ENCODE data around the gene CYP4A22.
"Not testable (repeated sequence)": the region's sequence is repeated elsewhere in the genome, so short reads cannot be mapped to it uniquely, and the experiment has no call there.

Gene CYP4A22

DNA sequence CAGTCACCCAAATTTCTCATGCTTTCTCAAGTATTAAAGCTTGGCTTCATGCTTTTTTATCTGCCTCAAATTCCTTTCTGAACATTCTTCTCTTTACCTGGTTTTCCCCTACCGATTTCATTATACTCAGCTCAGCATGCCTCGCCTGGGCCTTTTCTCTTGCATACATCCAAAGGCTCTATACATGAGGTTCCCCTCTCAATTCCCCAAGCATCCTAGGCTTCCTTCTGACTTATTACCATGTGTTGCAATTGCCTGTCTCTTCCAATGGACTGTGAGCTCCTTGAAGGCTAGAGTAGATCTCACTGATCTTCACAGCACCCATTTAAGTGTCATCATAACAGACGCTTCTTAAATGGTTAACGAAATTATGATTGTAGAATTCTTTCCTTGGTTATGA, 24.1 kb upstream of the CYP4A22 start:
- Histone ChIP-seq H3K4me3 (ENCODE audit: low read depth, low read length) (no peak overlapping the region), H2AFZ (no peak overlapping the region), H3K4me1 (no peaks in the 10 kb centered on the region), H3K27me3 (ENCODE audit: control insufficient read depth, insufficient read depth, low read length) (no peaks in the 10 kb centered on the region), H3K27ac (no peak overlapping the region), H3K4me2 (ENCODE audit: low read length) (no peak overlapping the region), H3K36me3 (ENCODE audit: control insufficient read depth, insufficient read depth, low read length) (no peaks in the 10 kb centered on the region), H3K79me2 (no peaks in the 10 kb centered on the region), H3K9me3 (ENCODE audit: control insufficient read depth, low read length) (no peaks in the 10 kb centered on the region), H3K9ac (no peak overlapping the region)
- TF ChIP-seq, protein P1, sequence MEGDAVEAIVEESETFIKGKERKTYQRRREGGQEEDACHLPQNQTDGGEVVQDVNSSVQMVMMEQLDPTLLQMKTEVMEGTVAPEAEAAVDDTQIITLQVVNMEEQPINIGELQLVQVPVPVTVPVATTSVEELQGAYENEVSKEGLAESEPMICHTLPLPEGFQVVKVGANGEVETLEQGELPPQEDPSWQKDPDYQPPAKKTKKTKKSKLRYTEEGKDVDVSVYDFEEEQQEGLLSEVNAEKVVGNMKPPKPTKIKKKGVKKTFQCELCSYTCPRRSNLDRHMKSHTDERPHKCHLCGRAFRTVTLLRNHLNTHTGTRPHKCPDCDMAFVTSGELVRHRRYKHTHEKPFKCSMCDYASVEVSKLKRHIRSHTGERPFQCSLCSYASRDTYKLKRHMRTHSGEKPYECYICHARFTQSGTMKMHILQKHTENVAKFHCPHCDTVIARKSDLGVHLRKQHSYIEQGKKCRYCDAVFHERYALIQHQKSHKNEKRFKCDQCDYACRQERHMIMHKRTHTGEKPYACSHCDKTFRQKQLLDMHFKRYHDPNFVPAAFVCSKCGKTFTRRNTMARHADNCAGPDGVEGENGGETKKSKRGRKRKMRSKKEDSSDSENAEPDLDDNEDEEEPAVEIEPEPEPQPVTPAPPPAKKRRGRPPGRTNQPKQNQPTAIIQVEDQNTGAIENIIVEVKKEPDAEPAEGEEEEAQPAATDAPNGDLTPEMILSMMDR (IDR thresholded peaks at IDR 0.05), result no peak

DNA sequence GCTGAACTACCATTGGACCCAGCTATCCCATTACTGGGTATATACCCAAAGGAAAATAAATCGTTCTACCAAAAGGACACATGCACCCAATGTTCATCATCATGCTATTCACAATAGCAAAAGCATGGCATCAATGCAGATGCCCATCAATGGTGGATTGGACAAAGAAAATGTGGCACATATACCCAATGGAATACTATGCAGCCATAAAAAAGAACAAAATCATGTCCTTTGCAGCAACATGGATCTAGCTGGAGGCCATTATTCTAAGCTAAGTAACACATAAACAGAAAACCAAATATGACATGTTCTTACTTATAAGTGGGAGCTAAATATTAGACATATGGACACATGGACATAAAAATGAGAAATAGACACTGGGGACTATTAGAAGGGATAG, 16.2 kb upstream of the CYP4A22 start:
- not testable (repeated sequence) for H3K4me2 ChIP-seq (ENCODE audit: low read length); H3K9me3 ChIP-seq (ENCODE audit: control insufficient read depth, low read length); H3K36me3 ChIP-seq (ENCODE audit: control insufficient read depth, insufficient read depth, low read length); H3K4me3 ChIP-seq (ENCODE audit: low read depth, low read length); H3K27me3 ChIP-seq (ENCODE audit: control insufficient read depth, insufficient read depth, low read length); H3K79me2 ChIP-seq; H2AFZ ChIP-seq; H3K27ac ChIP-seq; H3K9ac ChIP-seq; H3K4me1 ChIP-seq

DNA sequence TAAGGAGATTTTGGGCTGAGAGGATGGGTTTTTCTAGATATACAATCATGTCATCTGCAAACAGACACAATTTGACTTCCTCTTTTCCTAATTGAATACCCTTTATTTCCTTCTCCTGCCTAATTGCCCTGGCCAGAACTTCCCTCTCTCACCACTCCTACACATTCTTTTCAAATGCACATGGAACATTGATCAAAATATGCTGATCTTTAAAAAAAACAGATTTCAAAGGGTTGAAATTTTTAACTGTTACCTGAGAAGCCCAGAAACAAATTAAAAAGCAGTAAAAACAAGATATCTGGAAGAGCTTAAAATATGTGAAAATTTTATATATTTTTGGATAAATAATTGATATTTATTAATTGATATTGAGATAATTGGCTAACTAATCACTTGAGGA, 12.4 kb upstream of the CYP4A22 start:
- H3K27ac ChIP-seq; H3K4me3 ChIP-seq (ENCODE audit: low read depth, low read length); H2AFZ ChIP-seq; H3K4me1 ChIP-seq; H3K9me3 ChIP-seq (ENCODE audit: control insufficient read depth, low read length); H3K9ac ChIP-seq; H3K36me3 ChIP-seq (ENCODE audit: control insufficient read depth, insufficient read depth, low read length); H3K27me3 ChIP-seq (ENCODE audit: control insufficient read depth, insufficient read depth, low read length); H3K4me2 ChIP-seq (ENCODE audit: low read length); H3K79me2 ChIP-seq: not testable (repeated sequence)

DNA sequence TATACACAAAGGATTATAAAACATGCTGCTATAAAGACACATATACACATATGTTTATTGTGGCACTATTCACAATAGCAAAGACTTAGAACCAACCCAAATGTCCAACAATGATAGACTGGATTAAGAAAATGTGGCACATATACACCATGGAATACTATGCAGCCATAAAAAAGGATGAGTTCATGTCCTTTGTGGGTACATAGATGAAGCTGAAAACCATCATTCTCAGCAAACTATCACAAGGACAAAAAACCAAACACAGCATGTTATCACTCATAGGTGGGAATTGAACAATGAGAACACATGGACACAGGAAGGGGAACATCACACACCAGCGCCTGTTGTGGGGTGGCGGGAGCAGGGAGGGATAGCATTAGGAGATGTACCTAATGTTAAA, 10.2 kb upstream of the CYP4A22 start:
- not testable (repeated sequence) for H2AFZ ChIP-seq; H3K4me2 ChIP-seq (ENCODE audit: low read length); H3K36me3 ChIP-seq (ENCODE audit: control insufficient read depth, insufficient read depth, low read length); H3K9me3 ChIP-seq (ENCODE audit: control insufficient read depth, low read length); H3K79me2 ChIP-seq; H3K9ac ChIP-seq; H3K4me3 ChIP-seq (ENCODE audit: low read depth, low read length); H3K4me1 ChIP-seq; H3K27ac ChIP-seq; H3K27me3 ChIP-seq (ENCODE audit: control insufficient read depth, insufficient read depth, low read length)

DNA sequence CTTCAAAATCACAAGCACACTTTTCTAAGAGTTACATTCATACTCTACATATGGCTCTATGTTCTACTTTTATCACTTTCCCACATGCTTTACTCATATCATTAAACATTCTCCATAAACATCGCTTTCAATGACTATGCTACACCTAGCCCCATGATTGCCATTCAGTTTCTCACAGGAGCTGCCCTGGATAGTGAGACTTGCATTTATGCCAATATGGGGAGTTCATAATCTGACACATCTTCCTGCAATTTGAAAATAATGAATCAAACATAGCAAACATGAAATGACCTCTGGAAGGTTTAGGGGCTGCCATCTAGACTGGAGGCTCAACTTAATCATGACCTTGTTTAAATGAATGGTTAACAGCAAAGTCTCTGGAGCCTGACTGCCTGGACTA, 9.0 kb upstream of the CYP4A22 start:
- Histone ChIP-seq H2AFZ (no peak overlapping the region), H3K4me1 (no peaks in the 10 kb centered on the region), H3K9ac (no peak overlapping the region), H3K4me3 (ENCODE audit: low read depth, low read length) (no peak overlapping the region), H3K9me3 (ENCODE audit: control insufficient read depth, low read length) (no peaks in the 10 kb centered on the region), H3K79me2 (no peaks in the 10 kb centered on the region), H3K4me2 (ENCODE audit: low read length) (no peak overlapping the region), H3K36me3 (ENCODE audit: control insufficient read depth, insufficient read depth, low read length) (no peaks in the 10 kb centered on the region), H3K27me3 (ENCODE audit: control insufficient read depth, insufficient read depth, low read length) (no peaks in the 10 kb centered on the region), H3K27ac (no peak overlapping the region)
- TF ChIP-seq, protein P1 (IDR thresholded peaks at IDR 0.05), result no peak

DNA sequence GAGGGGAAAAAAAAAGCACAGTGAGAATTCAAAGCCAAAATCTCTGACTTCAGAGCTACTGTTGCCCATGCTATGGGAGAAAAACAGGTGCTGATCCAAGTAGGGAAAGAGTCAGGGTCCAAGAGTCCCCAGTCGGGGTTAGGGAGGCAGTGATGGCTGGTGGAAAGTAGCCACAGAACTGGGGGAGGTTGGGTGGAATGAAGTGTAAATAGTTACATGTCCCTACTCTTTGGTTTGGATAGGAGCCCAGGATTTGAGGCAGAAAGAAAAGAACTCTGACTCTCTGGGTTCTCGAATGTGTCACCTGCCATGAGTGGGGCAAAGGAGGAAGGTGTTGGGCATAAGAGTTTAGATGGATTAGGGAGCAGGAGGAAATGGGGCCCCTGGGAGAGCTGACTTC, 8.4 kb upstream of the CYP4A22 start:
- H3K4me2 ChIP-seq (ENCODE audit: low read length); H3K4me1 ChIP-seq; H3K79me2 ChIP-seq; H2AFZ ChIP-seq; H3K27me3 ChIP-seq (ENCODE audit: control insufficient read depth, insufficient read depth, low read length); H3K9ac ChIP-seq; H3K4me3 ChIP-seq (ENCODE audit: low read depth, low read length); H3K27ac ChIP-seq; H3K36me3 ChIP-seq (ENCODE audit: control insufficient read depth, insufficient read depth, low read length); H3K9me3 ChIP-seq (ENCODE audit: control insufficient read depth, low read length): not testable (repeated sequence)

DNA sequence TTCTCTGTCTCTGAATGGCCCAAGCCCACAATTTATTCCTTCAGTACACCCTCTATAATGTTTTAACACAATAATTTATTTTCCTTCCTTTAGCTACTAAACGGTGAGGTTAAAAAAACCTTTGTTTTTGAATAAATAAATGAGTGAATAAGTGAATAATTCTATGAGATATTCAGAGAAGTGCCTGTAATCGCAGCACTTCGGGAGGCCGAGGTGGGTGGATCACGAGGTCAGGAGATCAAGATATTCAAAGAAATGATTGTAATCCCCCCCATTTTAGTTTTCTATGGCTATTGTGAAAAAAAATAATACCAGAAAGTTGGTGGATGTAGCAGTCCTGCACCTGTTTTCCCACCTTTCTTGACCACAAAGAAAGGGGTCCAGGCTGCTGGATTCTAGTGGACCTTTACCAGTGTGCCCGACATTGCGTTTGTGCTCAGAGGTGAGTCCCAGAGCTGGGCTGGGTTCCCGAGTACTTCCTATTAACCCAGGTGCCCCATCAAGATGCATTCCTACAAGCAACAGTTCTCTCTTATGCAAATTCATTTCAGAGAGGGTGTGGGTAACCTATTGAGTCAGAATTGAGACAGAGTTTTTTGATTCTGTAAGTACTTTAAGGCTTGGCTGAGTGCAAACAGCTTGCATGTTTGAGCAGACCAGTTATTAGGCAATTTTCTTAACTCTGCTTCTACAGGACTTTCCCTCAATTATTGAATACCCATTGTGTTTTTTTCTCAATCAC, 7.6 kb upstream of the CYP4A22 start:
- not testable (repeated sequence) for H3K27ac ChIP-seq

DNA sequence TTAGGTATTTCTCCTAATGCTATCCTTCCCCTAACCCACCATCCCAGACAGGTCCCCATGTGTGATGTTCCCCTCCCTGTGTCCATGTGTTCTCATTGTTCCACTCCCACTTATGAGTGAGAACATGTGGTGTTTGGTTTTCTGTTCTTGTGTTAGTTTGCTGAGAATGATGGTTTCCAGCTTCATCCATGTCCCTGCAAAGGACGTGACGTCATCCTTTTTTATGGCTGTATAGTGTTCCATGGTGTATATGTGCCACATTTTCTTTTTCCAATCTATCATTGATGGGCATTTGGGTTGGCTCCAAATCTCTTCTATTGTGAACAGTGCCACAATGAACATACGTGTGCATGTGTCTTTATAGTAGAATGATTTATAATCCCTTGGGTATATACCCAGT, 4.6 kb upstream of the CYP4A22 start:
- not testable (repeated sequence) for H2AFZ ChIP-seq; H3K9ac ChIP-seq; H3K27ac ChIP-seq; H3K4me3 ChIP-seq (ENCODE audit: low read depth, low read length); H3K79me2 ChIP-seq; H3K4me1 ChIP-seq; H3K27me3 ChIP-seq (ENCODE audit: control insufficient read depth, insufficient read depth, low read length); H3K9me3 ChIP-seq (ENCODE audit: control insufficient read depth, low read length); H3K36me3 ChIP-seq (ENCODE audit: control insufficient read depth, insufficient read depth, low read length); H3K4me2 ChIP-seq (ENCODE audit: low read length)

More for the DNA sequence above, 7.6 kb upstream of the CYP4A22 start:
- H3K36me3 ChIP-seq (ENCODE audit: control insufficient read depth, insufficient read depth, low read length); H3K4me3 ChIP-seq (ENCODE audit: low read depth, low read length); H3K4me1 ChIP-seq; H3K9me3 ChIP-seq (ENCODE audit: control insufficient read depth, low read length); H2AFZ ChIP-seq; H3K9ac ChIP-seq; H3K4me2 ChIP-seq (ENCODE audit: low read length); H3K27me3 ChIP-seq (ENCODE audit: control insufficient read depth, insufficient read depth, low read length); H3K79me2 ChIP-seq: not testable (repeated sequence)

All from parathyroid adenoma (tissue), 2 donors.